Brain microvascular endothelial cell (primary cell): ENCODE measurements around the gene C16orf46.

Experiments
- DNase-seq: peaks from one replicate; pipeline ENCODE4 v3.0.0-alpha.2; 2020
- H3K27ac ChIP-seq: fragments of 250-450 bp; sonication (Bioruptor Pico); 2 replicates; pipeline ENCODE4 v1.5.1; 2020; ENCODE audit warnings: mild to moderate bottlenecking, moderate library complexity
- H3K27me3 ChIP-seq: fragments of 250-450 bp; sonication (Bioruptor Pico); replicated peaks from 2 replicates; pipeline ENCODE4 v1.5.1; 2020; ENCODE audit warnings: mild to moderate bottlenecking
- H3K36me3 ChIP-seq: fragments of 250-450 bp; sonication (Bioruptor Pico); replicated peaks from 2 replicates; pipeline ENCODE4 v1.5.1; 2020; ENCODE audit warnings: mild to moderate bottlenecking
- H3K4me3 ChIP-seq: 2 replicates; pipeline ENCODE4 v1.5.1; 2011; ENCODE audit warnings: low read depth, mild to moderate bottlenecking, control low read depth, low read length, moderate library complexity
- in situ Hi-C: cut with HindIII; loops from 2 replicates; pipeline ENCODE4 v1.10.0; 2017; ENCODE audit warnings: low sequenced_read_pairs, low pct_ligation_motif_present
- TF ChIP-seq, protein P1 (sequence below): IDR thresholded peaks from 2 replicates; pipeline ENCODE4 v1.5.1; 2011; ENCODE audit warnings: low read depth, mild to moderate bottlenecking, moderate library complexity, low read length, control low read depth, inconsistent platforms; ENCODE audit errors: missing control alignments

C16orf46 gene

DNA sequence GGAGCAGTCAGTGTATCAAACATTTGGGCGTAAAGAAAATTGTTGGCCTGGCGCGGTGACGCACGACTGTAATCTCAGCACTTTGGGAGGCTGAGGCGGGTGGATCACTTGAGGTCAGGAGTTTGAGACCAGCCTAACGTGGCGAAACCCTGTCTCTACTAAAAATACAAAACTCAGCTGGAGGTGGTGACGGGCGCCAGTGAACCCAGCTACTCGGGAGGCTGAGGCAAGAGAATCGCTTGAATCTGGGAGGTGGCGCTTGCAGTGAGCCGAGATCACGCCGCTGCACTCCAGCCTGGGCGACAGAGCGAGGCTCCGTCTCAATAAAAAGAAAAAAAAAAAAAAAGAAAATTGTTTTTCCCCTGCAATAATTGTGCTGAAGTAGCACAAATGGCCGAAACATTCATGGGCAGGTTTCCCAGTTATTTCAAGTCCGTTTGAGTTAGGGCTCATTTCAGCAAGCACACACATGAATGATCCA is 17.8 kb upstream of the C16orf46 start:
- Histone ChIP-seq H3K4me3 (peak overlapping the region; percentile 75), H3K36me3 (no peaks in the 10 kb centered on the region), H3K27me3 (no peaks in the 10 kb centered on the region), H3K27ac (no peak overlapping the region)
- DNase-seq = no peak
- TF ChIP-seq, protein P1, sequence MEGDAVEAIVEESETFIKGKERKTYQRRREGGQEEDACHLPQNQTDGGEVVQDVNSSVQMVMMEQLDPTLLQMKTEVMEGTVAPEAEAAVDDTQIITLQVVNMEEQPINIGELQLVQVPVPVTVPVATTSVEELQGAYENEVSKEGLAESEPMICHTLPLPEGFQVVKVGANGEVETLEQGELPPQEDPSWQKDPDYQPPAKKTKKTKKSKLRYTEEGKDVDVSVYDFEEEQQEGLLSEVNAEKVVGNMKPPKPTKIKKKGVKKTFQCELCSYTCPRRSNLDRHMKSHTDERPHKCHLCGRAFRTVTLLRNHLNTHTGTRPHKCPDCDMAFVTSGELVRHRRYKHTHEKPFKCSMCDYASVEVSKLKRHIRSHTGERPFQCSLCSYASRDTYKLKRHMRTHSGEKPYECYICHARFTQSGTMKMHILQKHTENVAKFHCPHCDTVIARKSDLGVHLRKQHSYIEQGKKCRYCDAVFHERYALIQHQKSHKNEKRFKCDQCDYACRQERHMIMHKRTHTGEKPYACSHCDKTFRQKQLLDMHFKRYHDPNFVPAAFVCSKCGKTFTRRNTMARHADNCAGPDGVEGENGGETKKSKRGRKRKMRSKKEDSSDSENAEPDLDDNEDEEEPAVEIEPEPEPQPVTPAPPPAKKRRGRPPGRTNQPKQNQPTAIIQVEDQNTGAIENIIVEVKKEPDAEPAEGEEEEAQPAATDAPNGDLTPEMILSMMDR = no peak
- in situ Hi-C loops = no loop called here

DNA sequence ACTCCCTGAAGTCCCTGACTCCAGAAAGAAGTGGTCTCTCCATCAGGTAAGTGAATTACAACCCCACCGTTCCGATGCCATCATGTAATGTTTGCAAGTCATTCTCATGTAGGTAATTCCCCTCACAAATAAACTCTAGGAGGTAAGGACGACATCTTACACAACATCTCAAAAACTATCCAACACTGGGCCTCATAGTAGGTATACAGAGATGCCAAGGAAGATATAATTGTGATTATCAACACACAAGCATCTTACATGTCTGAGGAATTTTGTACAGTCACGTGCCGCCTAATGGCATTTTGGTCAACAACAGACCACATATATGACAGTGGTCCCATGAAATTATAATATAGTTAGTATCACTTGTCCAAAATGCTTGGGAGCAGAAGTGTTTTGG is 11.8 kb upstream of the C16orf46 start:
- DNase-seq = no peak
- Histone ChIP-seq H3K4me3 (no peak overlapping the region), H3K27me3 (no peaks in the 10 kb centered on the region), H3K27ac (no peak overlapping the region), H3K36me3 (peaks cover 6% of the 10 kb centered on the region)
- in situ Hi-C loops = no loop called here
- TF ChIP-seq, protein P1 = no peak

DNA sequence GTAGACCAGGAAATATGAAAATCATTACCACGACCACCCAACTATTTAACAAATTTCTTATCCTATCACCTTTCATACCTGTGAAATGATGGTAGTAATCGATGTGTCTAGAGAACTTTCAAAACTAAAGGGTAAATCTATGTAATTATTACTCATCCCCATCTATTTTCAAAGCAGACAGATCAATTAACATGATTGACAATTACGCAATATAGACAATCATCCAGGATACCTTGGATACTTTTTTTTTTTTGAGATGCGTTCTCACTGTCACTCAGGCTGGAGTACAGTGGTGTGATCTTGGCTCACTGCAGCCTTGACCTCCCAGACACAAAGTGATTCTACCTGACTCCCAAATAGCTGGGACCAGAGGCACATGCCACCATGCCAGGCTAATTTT is 4.0 kb upstream of the C16orf46 start:
- Histone ChIP-seq H3K27ac (no peak overlapping the region), H3K4me3 (no peak overlapping the region), H3K36me3 (no peaks in the 10 kb centered on the region), H3K27me3 (no peaks in the 10 kb centered on the region)
- DNase-seq = no peak
- TF ChIP-seq, protein P1 = no peak
- in situ Hi-C loops = no loop called here

DNA sequence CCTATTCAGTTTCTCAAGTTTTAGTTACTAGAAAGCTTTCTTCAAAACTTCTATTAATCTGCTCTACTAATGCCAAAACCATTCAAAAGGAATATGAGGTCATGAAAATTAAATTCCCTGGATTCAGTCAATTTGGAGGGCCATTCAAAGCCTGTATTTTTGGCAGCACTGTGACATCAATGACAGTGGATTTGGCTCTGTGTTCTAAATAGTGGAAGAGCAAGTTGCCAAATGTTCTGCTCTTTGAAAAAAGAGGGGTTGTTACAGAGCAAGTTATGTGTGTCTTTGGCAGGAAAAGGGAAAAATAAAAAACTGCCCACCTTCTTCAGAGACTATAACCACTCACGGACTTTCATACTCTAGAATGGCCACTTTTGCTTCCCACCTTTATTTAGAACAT is 3.2 kb upstream of the C16orf46 start:
- no peak for DNase-seq
- Histone ChIP-seq H3K4me3 (no peak overlapping the region), H3K27ac (no peak overlapping the region), H3K36me3 (no peaks in the 10 kb centered on the region), H3K27me3 (no peaks in the 10 kb centered on the region)
- in situ Hi-C loops = no loop called here
- TF ChIP-seq, protein P1 = no peak

DNA sequence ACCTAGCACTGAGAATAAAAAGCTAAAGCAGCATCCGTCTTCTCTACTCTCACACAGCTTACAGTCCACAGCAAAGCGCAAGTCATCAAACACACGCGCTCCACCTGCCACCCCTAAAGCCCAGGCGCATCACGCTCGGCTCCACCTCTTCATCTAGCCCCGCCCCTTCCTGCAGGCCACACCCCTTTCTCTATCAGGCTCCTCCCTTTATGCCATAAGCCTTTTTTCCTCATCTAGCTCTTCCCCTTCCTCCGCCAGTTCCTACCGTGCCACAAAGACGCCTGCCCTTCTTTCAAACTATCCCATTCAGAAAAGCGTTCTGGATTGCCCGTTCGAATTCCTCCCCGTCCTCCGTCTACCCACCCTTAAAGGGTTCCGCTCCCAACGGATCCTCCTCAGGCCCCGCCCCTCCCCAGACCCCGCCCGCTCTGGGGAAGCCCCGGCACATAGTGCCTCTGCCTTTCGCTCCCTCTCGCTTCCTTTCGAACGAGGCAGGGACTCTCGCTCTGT is 417 bp downstream of the C16orf46 start:
- H3K27me3 ChIP-seq = no peaks in the 10 kb centered on the region
- no peaks in the 10 kb centered on the region for H3K36me3 ChIP-seq
- peak overlapping the region; percentile 95 for H3K27ac ChIP-seq
- H3K4me3 ChIP-seq = peak overlapping the region; percentile 84
- TF ChIP-seq, protein P1 = no peak
- in situ Hi-C loops = no loop called here
- DNase-seq = peak; percentile 75
